ENCODE data around the gene STK24.

GRCh38 chr13:98493042-98493712 lies 83.7 kb downstream of the STK24 start:
- TF ChIP-seq CTCF (conservative IDR thresholded peaks at IDR 0.05; ENCODE audit: low read length) = no peak
- TF ChIP-seq EZH2phosphoT487 (IDR thresholded peaks at IDR 0.05; ENCODE audit: borderline replicate concordance, low read depth, low read length) = no peak

All from OCI-LY7 (cell line).